Measurements from ENCODE around the gene EPHX1. TPM values are rescaled to one million over a fixed set of nuclear protein-coding genes. Genes with fewer than 3 reads are reported as not detected.

The EPHX1 gene
- total and polyA plus RNA-seq, 2 of the 8 experiments (the other 6 are each of a cell fraction or from before 2014, with no cell fraction given): 45.3 to 79.1 TPM

GRCh38 chr1:225777583-225778336 lies 32.2 kb upstream of the EPHX1 start, which contains the start of gene SRP9 (continued):
- peak; percentile 69 to 72 for TF ChIP-seq RAD21 (IDR thresholded peaks at IDR 0.05 in 1 of 2, conservative IDR thresholded peaks at IDR 0.05 in 1 of 2; ENCODE audit: low read depth in 2 of 2, low read length in 2 of 2)
- TF ChIP-seq, protein P1, sequence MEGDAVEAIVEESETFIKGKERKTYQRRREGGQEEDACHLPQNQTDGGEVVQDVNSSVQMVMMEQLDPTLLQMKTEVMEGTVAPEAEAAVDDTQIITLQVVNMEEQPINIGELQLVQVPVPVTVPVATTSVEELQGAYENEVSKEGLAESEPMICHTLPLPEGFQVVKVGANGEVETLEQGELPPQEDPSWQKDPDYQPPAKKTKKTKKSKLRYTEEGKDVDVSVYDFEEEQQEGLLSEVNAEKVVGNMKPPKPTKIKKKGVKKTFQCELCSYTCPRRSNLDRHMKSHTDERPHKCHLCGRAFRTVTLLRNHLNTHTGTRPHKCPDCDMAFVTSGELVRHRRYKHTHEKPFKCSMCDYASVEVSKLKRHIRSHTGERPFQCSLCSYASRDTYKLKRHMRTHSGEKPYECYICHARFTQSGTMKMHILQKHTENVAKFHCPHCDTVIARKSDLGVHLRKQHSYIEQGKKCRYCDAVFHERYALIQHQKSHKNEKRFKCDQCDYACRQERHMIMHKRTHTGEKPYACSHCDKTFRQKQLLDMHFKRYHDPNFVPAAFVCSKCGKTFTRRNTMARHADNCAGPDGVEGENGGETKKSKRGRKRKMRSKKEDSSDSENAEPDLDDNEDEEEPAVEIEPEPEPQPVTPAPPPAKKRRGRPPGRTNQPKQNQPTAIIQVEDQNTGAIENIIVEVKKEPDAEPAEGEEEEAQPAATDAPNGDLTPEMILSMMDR (IDR thresholded peaks at IDR 0.05; ENCODE audit: control extremely low read depth in 1 of 3, insufficient read depth in 1 of 3, low read depth in 1 of 3, low read length in 3 of 3): peak; percentile 78 to 96 (median 92)
- TF ChIP-seq JUN (IDR thresholded peaks at IDR 0.05; ENCODE audit: low read depth, low read length): no peak
- TF ChIP-seq EGR1 (IDR thresholded peaks at IDR 0.05; ENCODE audit: borderline replicate concordance, low read depth, low read length): peak; percentile 24; the same call in 1 of the 2 replicates
- TF ChIP-seq SP1 (IDR thresholded peaks at IDR 0.05; ENCODE audit: low read depth, low read length): peak; percentile 91
- no peak for TF ChIP-seq HDAC2 (IDR thresholded peaks at IDR 0.05; ENCODE audit: borderline replicate concordance in 1 of 2, low read depth in 2 of 2, low read length in 2 of 2)
- no peak for TF ChIP-seq FOSL1 (IDR thresholded peaks at IDR 0.05; ENCODE audit: insufficient read depth, low read depth, low read length)
- no peak for TF ChIP-seq TEAD4 (IDR thresholded peaks at IDR 0.05; ENCODE audit: low read depth, low read length)
- TF ChIP-seq, protein P2, sequence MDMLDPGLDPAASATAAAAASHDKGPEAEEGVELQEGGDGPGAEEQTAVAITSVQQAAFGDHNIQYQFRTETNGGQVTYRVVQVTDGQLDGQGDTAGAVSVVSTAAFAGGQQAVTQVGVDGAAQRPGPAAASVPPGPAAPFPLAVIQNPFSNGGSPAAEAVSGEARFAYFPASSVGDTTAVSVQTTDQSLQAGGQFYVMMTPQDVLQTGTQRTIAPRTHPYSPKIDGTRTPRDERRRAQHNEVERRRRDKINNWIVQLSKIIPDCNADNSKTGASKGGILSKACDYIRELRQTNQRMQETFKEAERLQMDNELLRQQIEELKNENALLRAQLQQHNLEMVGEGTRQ (IDR thresholded peaks at IDR 0.05; ENCODE audit: low read length): peak; percentile 4; the same call in 1 of the 2 replicates
- TF ChIP-seq SIRT6 (IDR thresholded peaks at IDR 0.05; ENCODE audit: low read length): no peak
- peak; percentile 89 to 95 for TF ChIP-seq POLR2A (IDR thresholded peaks at IDR 0.05; ENCODE audit: control extremely low read depth in 1 of 2, low read depth in 2 of 2, low read length in 2 of 2)
- peak; percentile 59; the same call in 1 of the 2 replicates for TF ChIP-seq GTF2F1 (IDR thresholded peaks at IDR 0.05; ENCODE audit: borderline replicate concordance, low read depth, low read length)
- TF ChIP-seq, protein P3, sequence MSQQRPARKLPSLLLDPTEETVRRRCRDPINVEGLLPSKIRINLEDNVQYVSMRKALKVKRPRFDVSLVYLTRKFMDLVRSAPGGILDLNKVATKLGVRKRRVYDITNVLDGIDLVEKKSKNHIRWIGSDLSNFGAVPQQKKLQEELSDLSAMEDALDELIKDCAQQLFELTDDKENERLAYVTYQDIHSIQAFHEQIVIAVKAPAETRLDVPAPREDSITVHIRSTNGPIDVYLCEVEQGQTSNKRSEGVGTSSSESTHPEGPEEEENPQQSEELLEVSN (IDR thresholded peaks at IDR 0.05): peak; percentile 67
- TF ChIP-seq TAF1 (IDR thresholded peaks at IDR 0.05; ENCODE audit: low read depth, low read length): peak; percentile 91
- no peak for TF ChIP-seq HDAC6 (IDR thresholded peaks at IDR 0.05; ENCODE audit: low read depth, low read length)
- no peak for TF ChIP-seq KDM1A (IDR thresholded peaks at IDR 0.05; ENCODE audit: borderline replicate concordance, low read length)
- no peak for TF ChIP-seq SRF (IDR thresholded peaks at IDR 0.05; ENCODE audit: low read depth, low read length)
